ENCODE data around the gene ADM.
A peak's percentile ranks its signal among the peaks of the same experiment; 100 is the strongest.

Gene ADM

DNA sequence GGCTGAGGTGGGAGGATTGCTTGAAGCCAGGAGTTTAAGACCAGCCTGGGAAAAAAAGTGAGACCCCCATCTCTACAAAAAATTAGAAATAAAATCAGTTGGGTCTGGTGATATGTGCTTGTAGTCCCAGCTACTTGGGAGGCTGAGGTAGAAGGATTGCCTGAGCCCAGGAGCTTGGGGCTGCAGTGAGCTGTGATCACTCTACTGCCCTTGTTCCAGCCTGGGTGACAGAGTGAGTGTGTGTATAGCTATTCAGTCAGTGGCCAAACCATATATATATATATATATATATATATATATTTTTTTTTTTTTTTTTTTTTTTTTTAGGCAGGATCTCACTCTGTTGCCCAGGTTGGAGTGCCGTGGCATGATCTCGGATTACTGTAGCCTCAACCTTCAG is 24.5 kb downstream of the ADM start:
- no peak for DNase-seq (ENCODE audit: low read depth)

DNA sequence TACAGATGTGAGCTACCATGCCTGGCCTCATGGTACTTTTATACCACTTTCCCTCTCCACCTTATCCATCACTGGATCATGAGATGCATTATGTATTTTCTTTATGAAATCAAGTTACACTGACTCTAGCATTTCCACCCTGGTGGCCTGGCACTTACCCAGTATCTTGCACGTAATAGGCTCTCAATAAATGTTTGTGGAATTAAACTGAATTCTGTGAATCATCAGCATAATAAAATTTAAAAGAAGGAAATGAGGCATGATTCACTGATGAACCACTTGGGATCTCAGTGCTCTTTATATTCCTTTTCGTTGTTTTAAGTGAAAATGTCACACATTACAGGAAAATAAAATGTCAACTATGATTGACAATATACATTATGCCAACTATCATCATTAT is 25.1 kb downstream of the ADM start:
- peak; percentile 97 for DNase-seq (ENCODE audit: low read depth)

GRCh38 chr11:10331548-10332289 is 26.8 kb downstream of the ADM start:
- no peak for DNase-seq (ENCODE audit: low read depth)

- no peak for DNase-seq (ENCODE audit: low read depth)
These were observed 28.6 kb downstream of the ADM start for GRCh38 chr11:10333490-10333889.

- no peak for DNase-seq (ENCODE audit: low read depth)
These were observed 33.4 kb downstream of the ADM start for GRCh38 chr11:10338287-10338686.

GRCh38 chr11:10348650-10349280 is 43.9 kb downstream of the ADM start:
- DNase-seq (ENCODE audit: low read depth) = peak; percentile 54

DNA sequence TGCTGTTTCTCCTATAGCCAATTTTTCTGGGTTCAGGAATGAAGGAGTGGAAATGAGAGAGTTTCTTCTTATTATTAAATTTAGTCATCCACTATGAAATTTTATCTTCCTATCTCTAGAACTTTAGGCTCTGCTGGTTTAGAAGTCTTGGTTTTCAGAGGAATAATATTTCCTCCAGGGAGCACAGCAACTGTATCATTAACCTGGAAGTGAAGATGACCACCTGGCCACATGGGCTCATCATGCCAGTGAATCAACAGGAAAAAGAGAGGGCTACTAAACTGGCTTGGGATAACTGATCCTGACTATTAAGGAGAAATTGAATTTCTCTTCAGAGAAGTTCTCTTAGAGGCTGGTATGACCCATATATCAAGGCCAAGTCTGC is 44.4 kb downstream of the ADM start:
- no peak for DNase-seq (ENCODE audit: low read depth)

GRCh38 chr11:10349806-10350205 is 44.9 kb downstream of the ADM start:
- no peak for DNase-seq (ENCODE audit: low read depth)

DNA sequence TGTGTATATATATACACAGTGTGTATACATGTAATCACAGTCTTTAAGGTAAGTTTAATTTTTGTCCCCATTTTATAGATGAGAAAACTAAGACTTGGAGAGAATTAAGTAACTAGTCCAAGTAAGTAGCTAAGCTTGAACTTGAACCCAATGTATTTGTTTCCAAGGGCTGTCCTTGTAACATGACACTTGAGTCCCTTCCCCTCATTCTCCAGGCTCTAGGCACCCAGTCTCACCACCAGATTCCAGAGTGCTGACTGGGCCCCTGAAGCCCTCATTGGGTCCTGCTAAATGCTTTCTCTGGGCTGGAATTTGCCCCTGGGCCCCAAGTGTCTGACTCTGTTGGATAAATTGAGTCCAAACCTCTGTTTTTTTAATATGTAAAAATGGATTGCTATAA is 45.5 kb downstream of the ADM start:
- no peak for DNase-seq (ENCODE audit: low read depth)

DNA sequence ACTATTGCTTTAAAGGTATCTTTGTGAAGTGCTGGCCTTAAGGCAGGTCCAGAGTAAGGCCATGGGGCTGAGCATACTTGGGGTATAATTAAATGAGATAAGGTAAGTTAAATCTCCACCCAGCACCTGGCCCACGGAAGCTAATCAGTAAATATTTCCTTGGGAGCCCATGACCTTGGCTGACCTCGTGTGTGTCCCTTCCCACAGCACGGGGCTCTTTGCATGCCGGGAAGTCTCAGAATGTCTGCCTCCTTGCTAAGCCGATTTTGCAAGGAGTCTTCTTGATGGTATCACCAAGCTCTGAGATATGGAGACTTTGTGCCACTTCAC is 46.5 kb downstream of the ADM start:
- DNase-seq (ENCODE audit: low read depth) = no peak

DNA sequence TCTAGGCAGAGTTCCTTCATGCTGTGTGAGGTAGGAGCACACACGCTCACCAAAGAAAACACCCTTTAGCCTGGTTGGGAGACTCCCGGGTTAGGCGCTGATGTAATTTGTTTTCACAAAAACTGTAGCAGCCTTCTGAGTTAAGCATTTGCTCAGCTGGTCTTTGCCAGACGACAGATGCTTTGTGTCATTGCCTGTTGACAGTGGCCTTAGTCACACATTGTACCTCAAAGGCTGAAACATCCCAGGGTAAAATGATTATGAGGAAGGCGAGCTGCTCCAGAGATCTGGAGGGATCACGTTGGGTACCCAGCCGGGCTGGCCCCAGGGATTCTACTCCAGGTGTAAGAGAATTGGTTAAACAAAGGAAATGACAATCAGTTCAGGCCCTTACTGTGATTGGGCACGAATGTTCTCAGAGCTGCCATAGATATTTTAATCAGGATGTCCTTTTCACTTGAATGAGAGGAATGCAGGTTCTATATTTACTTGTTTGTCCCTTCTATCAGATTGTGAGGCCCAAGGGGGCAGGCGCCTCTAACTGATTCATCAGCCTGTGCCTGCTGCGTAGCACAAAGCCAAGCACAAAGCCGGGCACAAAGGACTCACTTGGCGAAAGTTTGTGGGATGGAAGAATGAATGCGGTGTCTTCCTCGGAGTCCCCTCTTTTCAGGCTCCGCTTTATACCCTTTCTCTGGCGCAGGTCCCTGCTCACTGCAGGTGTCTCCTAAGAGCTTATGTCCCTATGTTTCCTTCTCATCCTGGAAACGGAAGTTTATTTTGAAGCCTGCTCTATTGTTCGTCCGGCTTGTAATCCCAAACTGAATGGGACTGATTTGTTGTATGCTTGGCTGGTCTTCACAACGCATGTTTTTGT is 47.1 kb downstream of the ADM start:
- peak; percentile 60 for DNase-seq (ENCODE audit: low read depth)

DNA sequence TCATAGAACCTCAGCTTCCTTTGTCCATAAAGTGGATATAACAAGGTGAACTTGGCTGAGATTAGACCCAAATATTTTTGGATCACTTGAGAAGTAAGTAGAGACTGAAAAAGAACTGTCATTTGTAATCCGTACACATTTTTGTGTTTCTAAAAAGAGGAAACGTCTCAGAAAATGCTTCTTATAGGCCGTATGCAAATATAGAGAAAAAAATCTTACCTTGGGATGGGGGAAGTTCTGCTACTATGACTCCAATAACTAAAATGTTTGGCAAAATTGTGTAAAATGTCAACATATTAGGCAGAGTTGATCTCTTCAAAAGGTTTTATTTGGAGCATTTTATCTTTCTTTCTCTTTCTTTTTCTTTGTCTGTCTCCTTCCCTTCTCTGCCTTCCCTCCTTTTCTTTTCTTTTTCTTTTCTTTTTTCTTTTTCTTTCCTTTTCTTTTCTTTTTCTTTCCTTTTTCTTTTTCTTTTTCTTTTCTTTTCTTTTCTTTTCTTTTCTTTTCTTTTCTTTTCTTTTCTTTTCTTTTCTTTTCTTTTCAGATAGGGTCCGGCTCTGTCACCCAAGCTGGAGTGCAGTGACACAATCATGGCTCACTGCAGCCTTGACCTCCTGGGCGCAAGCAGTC is 48.2 kb downstream of the ADM start:
- DNase-seq (ENCODE audit: low read depth) = no peak

- no peak for DNase-seq (ENCODE audit: low read depth)
These were observed 49.5 kb downstream of the ADM start for GRCh38 chr11:10354389-10354788.

- DNase-seq (ENCODE audit: low read depth) = peak; percentile 67
These were observed 50.4 kb downstream of the ADM start for GRCh38 chr11:10355257-10355661.

DNA sequence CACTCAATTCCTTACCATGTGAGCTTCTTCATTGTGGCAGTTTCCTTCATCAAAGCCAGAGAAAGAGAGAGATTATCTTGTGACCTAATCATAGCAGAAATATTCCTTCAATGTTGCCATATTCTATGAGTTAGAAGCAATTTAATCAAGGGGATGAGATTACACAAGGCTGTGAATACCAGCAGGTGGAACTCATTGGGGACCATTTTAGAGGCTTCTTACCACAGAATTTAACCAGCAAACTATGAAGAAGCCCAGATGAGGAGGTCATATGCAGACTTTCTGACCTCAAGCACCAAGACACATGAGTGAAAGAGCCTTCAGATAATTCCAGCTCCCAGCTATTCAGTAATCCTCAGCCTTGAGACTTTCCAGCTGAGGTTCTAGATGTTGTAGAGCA is 51.3 kb downstream of the ADM start:
- DNase-seq (ENCODE audit: low read depth) = no peak
